ENCODE measurements around the gene TMEM91. TPM values are rescaled to one million over a fixed set of nuclear protein-coding genes. Genes with fewer than 3 reads are reported as not detected.
"Not testable (repeated sequence)": the region's sequence is repeated elsewhere in the genome, so short reads cannot be mapped to it uniquely, and the experiment has no call there.

Gene TMEM91
- total RNA-seq, 1 experiment from 2014 or later: 2.1 TPM

GRCh38 chr19:41353466-41354342 is 22.6 kb upstream of the TMEM91 start, which contains the start of gene TGFB1:
TGFB1 (minus strand) TSS chr19:41353922; CDS start chr19:41353044, 878 bp downstream.
- peak; percentile 82 for DNase-seq (ENCODE audit: low spot score)

- DNase-seq (ENCODE audit: low spot score): no peak
Measured at GRCh38 chr19:41354343-41354953, 21.9 kb upstream of the TMEM91 start.

- DNase-seq (ENCODE audit: low spot score): no peak
Measured at GRCh38 chr19:41355035-41355434, 21.3 kb upstream of the TMEM91 start.

- no peak for DNase-seq (ENCODE audit: low spot score)
Measured at GRCh38 chr19:41355802-41356201, 20.5 kb upstream of the TMEM91 start.

- no peak for DNase-seq (ENCODE audit: low spot score)
Measured at GRCh38 chr19:41356984-41357739, 19.2 kb upstream of the TMEM91 start.

- DNase-seq (ENCODE audit: low spot score): no peak
Measured at GRCh38 chr19:41357746-41358145, 18.6 kb upstream of the TMEM91 start.

- no peak for DNase-seq (ENCODE audit: low spot score)
Measured at GRCh38 chr19:41359741-41360140, 16.6 kb upstream of the TMEM91 start.

- no peak for DNase-seq (ENCODE audit: low spot score)
Measured at GRCh38 chr19:41362143-41362847, 14.0 kb upstream of the TMEM91 start.

- no peak for DNase-seq (ENCODE audit: low spot score)
Measured at GRCh38 chr19:41363371-41363752, 13.0 kb upstream of the TMEM91 start.

- peak; percentile 99 for DNase-seq (ENCODE audit: low spot score)
Measured at GRCh38 chr19:41363753-41364523, 12.4 kb upstream of the TMEM91 start, which contains the start of gene B9D2. B9D2 (minus strand) TSS chr19:41364149; CDS start chr19:41363519, 630 bp downstream.

GRCh38 chr19:41364524-41365391 is 11.6 kb upstream of the TMEM91 start:
- DNase-seq (ENCODE audit: low spot score): no peak

- no peak for DNase-seq (ENCODE audit: low spot score)
Measured at GRCh38 chr19:41366089-41366488, 10.2 kb upstream of the TMEM91 start.

- peak; percentile 90 for DNase-seq (ENCODE audit: low spot score)
Measured at GRCh38 chr19:41367848-41368301, 8.5 kb upstream of the TMEM91 start.

GRCh38 chr19:41369769-41370168 is 6.6 kb upstream of the TMEM91 start:
- DNase-seq (ENCODE audit: low spot score): no peak

GRCh38 chr19:41371119-41371518 is 5.2 kb upstream of the TMEM91 start:
- DNase-seq (ENCODE audit: low spot score): not testable (repeated sequence)

GRCh38 chr19:41371541-41371940 is 4.8 kb upstream of the TMEM91 start:
- no peak for DNase-seq (ENCODE audit: low spot score)

- DNase-seq (ENCODE audit: low spot score): no peak
Measured at GRCh38 chr19:41372501-41372900, 3.8 kb upstream of the TMEM91 start.

GRCh38 chr19:41373993-41374392 is 2.3 kb upstream of the TMEM91 start:
- peak; percentile 74 for DNase-seq (ENCODE audit: low spot score)

GRCh38 chr19:41376998-41377365 is 649 bp downstream of the TMEM91 start:
- no peak for DNase-seq (ENCODE audit: low spot score)
